ENCODE results near the gene SAE1. TPM values are rescaled to one million over a fixed set of nuclear protein-coding genes. Genes with fewer than 3 reads are reported as not detected.
"Not testable (repeated sequence)": the region's sequence is repeated elsewhere in the genome, so short reads cannot be mapped to it uniquely, and the experiment has no call there.

The SAE1 gene
- total RNA-seq, 1 experiment from 2014 or later, result 148 TPM

- H3K79me2 ChIP-seq (ENCODE audit: low read depth), result no peaks in the 10 kb centered on the region
- TF ChIP-seq, protein P1, sequence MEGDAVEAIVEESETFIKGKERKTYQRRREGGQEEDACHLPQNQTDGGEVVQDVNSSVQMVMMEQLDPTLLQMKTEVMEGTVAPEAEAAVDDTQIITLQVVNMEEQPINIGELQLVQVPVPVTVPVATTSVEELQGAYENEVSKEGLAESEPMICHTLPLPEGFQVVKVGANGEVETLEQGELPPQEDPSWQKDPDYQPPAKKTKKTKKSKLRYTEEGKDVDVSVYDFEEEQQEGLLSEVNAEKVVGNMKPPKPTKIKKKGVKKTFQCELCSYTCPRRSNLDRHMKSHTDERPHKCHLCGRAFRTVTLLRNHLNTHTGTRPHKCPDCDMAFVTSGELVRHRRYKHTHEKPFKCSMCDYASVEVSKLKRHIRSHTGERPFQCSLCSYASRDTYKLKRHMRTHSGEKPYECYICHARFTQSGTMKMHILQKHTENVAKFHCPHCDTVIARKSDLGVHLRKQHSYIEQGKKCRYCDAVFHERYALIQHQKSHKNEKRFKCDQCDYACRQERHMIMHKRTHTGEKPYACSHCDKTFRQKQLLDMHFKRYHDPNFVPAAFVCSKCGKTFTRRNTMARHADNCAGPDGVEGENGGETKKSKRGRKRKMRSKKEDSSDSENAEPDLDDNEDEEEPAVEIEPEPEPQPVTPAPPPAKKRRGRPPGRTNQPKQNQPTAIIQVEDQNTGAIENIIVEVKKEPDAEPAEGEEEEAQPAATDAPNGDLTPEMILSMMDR (conservative IDR thresholded peaks at IDR 0.05), result peak; percentile 98
- no peak for TF ChIP-seq EZH2 (IDR thresholded peaks at IDR 0.05; ENCODE audit: low read depth)
- no peaks in the 10 kb centered on the region for H3K9me3 ChIP-seq (ENCODE audit: insufficient read depth, low read depth)
- H3F3A ChIP-seq (ENCODE audit: insufficient read depth, low read depth), result peaks cover 38% of the 10 kb centered on the region
- CTCF ChIA-PET, result interaction anchor here (0.6 to 1.6 kb wide), 22 partner anchors 9 to 231 kb away, joined by 3 to 82 read pairs (median 5); partner anchors contain the start of genes CCDC9, INAFM1 and ZC3H4
- BruUV-seq (replicated peaks), result no TSS peak
- peaks cover 26% of the 10 kb centered on the region for H3K4me1 ChIP-seq (replicated peaks; ENCODE audit: insufficient read depth)
- peak overlapping the region; percentile 90 for H3K4me2 ChIP-seq
- intact Hi-C loops (cut with micrococcal nuclease; ENCODE audit: unreplicated experiment), result loop anchor here (1.0 to 5.0 kb wide), 3 partner anchors 34 to 232 kb away; no protein-coding TSS in a partner anchor
- no peaks in the 10 kb centered on the region for H3K36me3 ChIP-seq (ENCODE audit: low read depth)
- no peaks in the 10 kb centered on the region for H4K20me1 ChIP-seq (ENCODE audit: insufficient read depth)
- H3K9me2 ChIP-seq (ENCODE audit: insufficient read depth), result no peaks in the 10 kb centered on the region
- peak overlapping the region; percentile 73 for H2AFZ ChIP-seq
- H3K27ac ChIP-seq, result peak overlapping the region; percentile 87
- H3K4me3 ChIP-seq, result peak overlapping the region; percentile 71
- DNase-seq, result peak; percentile 86 to 95
- no peaks in the 10 kb centered on the region for H3K27me3 ChIP-seq (ENCODE audit: insufficient read depth, low read depth)
- POLR2A ChIA-PET (ENCODE audit: unreplicated experiment), result interaction anchor here (0.6 to 0.9 kb wide), 8 partner anchors 18 to 646 kb away, joined by 3 to 4 read pairs (median 4); no protein-coding TSS in a partner anchor
These were observed 113.3 kb downstream of the SAE1 start for GRCh38 chr19:47243776-47244547.

DNA sequence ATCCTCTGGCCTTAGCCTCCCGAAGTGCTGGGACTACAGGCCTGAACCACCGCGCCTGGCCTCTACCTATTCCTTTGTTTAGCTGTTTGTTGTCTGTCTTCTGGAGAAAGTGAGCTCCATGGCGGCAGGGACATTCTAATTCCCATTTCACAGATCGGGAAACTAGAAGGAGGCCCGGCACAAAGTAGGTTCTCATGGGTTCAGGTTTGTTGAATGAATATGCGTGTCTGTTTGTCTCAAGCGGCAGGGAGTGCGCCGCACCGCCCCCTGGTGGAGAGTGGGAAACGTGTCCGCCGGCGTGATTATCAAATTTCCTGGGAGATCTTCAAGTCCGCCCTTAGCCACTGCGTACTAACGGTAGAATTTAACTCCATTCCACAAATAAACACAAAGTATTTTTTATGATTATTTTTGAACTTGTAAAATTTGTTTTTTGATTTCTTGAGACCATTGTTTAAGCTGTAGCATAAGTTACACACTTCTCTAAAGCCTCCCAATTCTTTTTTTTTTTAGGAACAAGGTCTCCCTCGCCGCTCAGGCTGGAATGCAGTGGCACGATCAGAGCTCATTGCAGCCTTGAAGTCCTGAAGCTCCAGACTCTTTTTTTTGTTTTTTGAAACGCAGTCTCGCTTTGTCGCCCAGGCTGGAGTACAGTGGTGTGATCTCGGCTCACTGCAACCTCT, 116.8 kb downstream of the SAE1 start:
- H3K4me1 ChIP-seq (replicated peaks; ENCODE audit: insufficient read depth), result peaks cover 18% of the 10 kb centered on the region
- H3K9me2 ChIP-seq (ENCODE audit: insufficient read depth), result no peaks in the 10 kb centered on the region
- no peaks in the 10 kb centered on the region for H3K79me2 ChIP-seq (ENCODE audit: low read depth)
- no peak overlapping the region; the same call in 1 of the 2 replicates for H3K4me2 ChIP-seq
- H3K36me3 ChIP-seq (ENCODE audit: low read depth), result no peaks in the 10 kb centered on the region
- H2AFZ ChIP-seq, result no peak overlapping the region
- TF ChIP-seq, protein P1 (conservative IDR thresholded peaks at IDR 0.05), result peak; percentile 98
- TF ChIP-seq EZH2 (IDR thresholded peaks at IDR 0.05; ENCODE audit: low read depth), result no peak
- H3K9me3 ChIP-seq (ENCODE audit: insufficient read depth, low read depth), result no peaks in the 10 kb centered on the region
- H3K27me3 ChIP-seq (ENCODE audit: insufficient read depth, low read depth), result no peaks in the 10 kb centered on the region
- peaks cover 32% of the 10 kb centered on the region for H3F3A ChIP-seq (ENCODE audit: insufficient read depth, low read depth)
- intact Hi-C loops (cut with micrococcal nuclease; ENCODE audit: unreplicated experiment), result loop anchor here (1.0 kb wide), 1 partner anchor 98 kb away; no protein-coding TSS in a partner anchor
- DNase-seq, result peak; percentile 45 to 72
- CTCF ChIA-PET, result interaction anchor here (0.6 to 1.9 kb wide), 2 partner anchors 37 to 211 kb away, joined by 3 to 6 read pairs; no protein-coding TSS in a partner anchor
- no TSS peak for BruUV-seq (replicated peaks)
- POLR2A ChIA-PET (ENCODE audit: unreplicated experiment), result no interaction called here
- no peaks in the 10 kb centered on the region for H4K20me1 ChIP-seq (ENCODE audit: insufficient read depth)
- H3K27ac ChIP-seq, result no peak overlapping the region
- H3K4me3 ChIP-seq, result no peak overlapping the region

DNA sequence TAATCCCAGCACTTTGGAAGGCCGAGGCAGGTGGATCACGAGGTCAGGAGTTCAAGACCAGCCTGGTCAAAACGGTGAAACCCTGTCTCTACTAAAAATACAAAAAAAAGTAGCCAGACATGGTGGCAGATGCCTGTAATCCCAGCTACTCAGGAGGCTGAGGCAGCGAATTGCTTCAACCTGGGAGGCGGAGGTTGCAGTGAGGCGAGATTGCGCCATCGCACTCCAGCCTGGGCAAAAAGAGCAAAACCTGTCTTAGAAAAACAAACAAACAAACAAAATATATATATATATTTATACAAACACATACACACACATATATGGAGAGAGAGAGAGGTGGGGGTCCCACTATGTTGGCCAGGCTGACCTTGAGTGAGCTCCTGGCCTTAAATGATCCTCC, 122.4 kb downstream of the SAE1 start:
- Histone ChIP-seq H3F3A (ENCODE audit: insufficient read depth, low read depth) (peaks cover 57% of the 10 kb centered on the region), H3K4me2 (peak overlapping the region; percentile 66), H3K4me1 (replicated peaks; ENCODE audit: insufficient read depth) (peaks cover 39% of the 10 kb centered on the region), H3K27ac (peak overlapping the region; percentile 97), H3K79me2 (ENCODE audit: low read depth) (peaks cover 17% of the 10 kb centered on the region)
- not testable (repeated sequence) for H2AFZ ChIP-seq; H3K27me3 ChIP-seq (ENCODE audit: insufficient read depth, low read depth); H3K9me3 ChIP-seq (ENCODE audit: insufficient read depth, low read depth); BruUV-seq (replicated peaks); H4K20me1 ChIP-seq (ENCODE audit: insufficient read depth); H3K36me3 ChIP-seq (ENCODE audit: low read depth); H3K4me3 ChIP-seq; DNase-seq; H3K9me2 ChIP-seq (ENCODE audit: insufficient read depth)
- ChIA-PET CTCF (interaction anchor here (0.6 to 1.1 kb wide), 4 partner anchors 9 to 488 kb away, joined by 3 to 18 read pairs (median 8); no protein-coding TSS in a partner anchor), POLR2A (ENCODE audit: unreplicated experiment) (interaction anchor here (0.6 to 0.7 kb wide), 2 partner anchors 20 to 104 kb away, joined by 3 read pairs; no protein-coding TSS in a partner anchor)
- intact Hi-C loops (cut with micrococcal nuclease; ENCODE audit: unreplicated experiment), result loop anchor here (1.0 kb wide), 1 partner anchor 26 kb away; no protein-coding TSS in a partner anchor

All from PC-9 (cell line).